Osteoblast (primary cell): ENCODE data around the gene FAM3D. TPM values are rescaled to one million over a fixed set of nuclear protein-coding genes. Genes with fewer than 3 reads are reported as not detected.

Experiments
- DNase-seq: peaks from one replicate; pipeline ENCODE4 v3.0.0; 2011; ENCODE audit warnings: low spot score, mixed read lengths; ENCODE audit not compliant: insufficient read length; ENCODE audit errors: missing footprints
- H2AFZ ChIP-seq: 2 replicates; pipeline ENCODE4 v1.6.0; 2011; ENCODE audit warnings: mild to moderate bottlenecking, low read length
- H3K27ac ChIP-seq: 2 replicates; pipeline ENCODE4 v1.5.1; 2011; ENCODE audit warnings: mild to moderate bottlenecking, low read depth, low read length, moderate library complexity
- H3K27me3 ChIP-seq: 2 replicates; pipeline ENCODE4 v1.6.0; 2012; ENCODE audit warnings: mild to moderate bottlenecking, control low read depth, inconsistent platforms, low read length, moderate library complexity; ENCODE audit not compliant: insufficient read depth
- H3K36me3 ChIP-seq: 2 replicates; pipeline ENCODE4 v1.5.1; 2011; ENCODE audit warnings: mild to moderate bottlenecking, low read length, control low read depth, moderate library complexity; ENCODE audit not compliant: insufficient read depth
- H3K4me1 ChIP-seq: 2 replicates; pipeline ENCODE4 v1.5.1; 2011; ENCODE audit warnings: mild to moderate bottlenecking, low read length, control low read depth, moderate library complexity; ENCODE audit not compliant: insufficient read depth
- H3K4me2 ChIP-seq: 2 replicates; pipeline ENCODE4 v1.6.0; 2011; ENCODE audit warnings: mild to moderate bottlenecking, low read length; ENCODE audit not compliant: insufficient read depth
- H3K4me3 ChIP-seq: fragments of 200-600 bp; sonication (generic); 3 replicates; pipeline ENCODE4 v1.5.1; 2012; ENCODE audit warnings: mild to moderate bottlenecking, low read length, inconsistent platforms; ENCODE audit not compliant: insufficient read depth
- H3K79me2 ChIP-seq: 2 replicates; pipeline ENCODE4 v1.6.0; 2012; ENCODE audit warnings: mild to moderate bottlenecking, low read length, control low read depth, inconsistent platforms; ENCODE audit not compliant: insufficient read depth
- H3K9me3 ChIP-seq: 2 replicates; pipeline ENCODE4 v1.5.1; 2011; ENCODE audit warnings: low read depth, low read length, control low read depth
- H4K20me1 ChIP-seq: 2 replicates; pipeline ENCODE4 v1.6.0; 2012; ENCODE audit warnings: mild to moderate bottlenecking, low read length, control low read depth; ENCODE audit not compliant: insufficient read depth
- total RNA-seq: library from RNA; depleted of rRNA; stranded (reverse); fragments of >200 nt; gene quantifications from 2 replicates; pipeline ENCODE4 v1.2.3, GENCODE V29; 2012
- TF ChIP-seq, protein P1 (sequence below): IDR thresholded peaks from 2 replicates; pipeline ENCODE4 v1.5.1; 2011; ENCODE audit warnings: mild to moderate bottlenecking, low read depth, low read length, moderate library complexity; ENCODE audit errors: extremely low read depth

The FAM3D gene
- total RNA-seq, 1 donor: not detected

DNA sequence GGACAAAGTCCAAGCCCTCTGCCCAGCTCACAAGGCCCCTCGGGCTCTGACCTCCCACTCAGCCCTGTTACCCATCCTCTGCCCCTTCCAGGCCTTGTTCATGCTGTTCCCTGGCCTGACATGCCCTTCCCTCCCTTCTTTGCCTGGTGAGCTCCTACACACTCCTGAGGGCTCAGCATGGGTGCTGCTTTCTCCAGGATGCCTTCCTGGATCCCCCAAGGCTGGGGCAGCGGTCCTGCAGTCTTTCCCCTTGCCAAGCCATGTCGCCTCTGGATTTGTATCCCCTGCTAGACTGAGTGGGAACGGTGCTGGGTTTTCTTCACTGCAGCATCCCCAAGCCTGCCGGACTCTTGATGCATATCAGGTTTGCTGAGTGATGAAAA lies 35.9 kb downstream of the FAM3D start:
- H3K27me3 ChIP-seq: no peaks in the 10 kb centered on the region
- no peaks in the 10 kb centered on the region for H3K79me2 ChIP-seq
- H4K20me1 ChIP-seq: no peaks in the 10 kb centered on the region
- H3K36me3 ChIP-seq: no peaks in the 10 kb centered on the region
- no peak overlapping the region for H3K4me3 ChIP-seq
- H2AFZ ChIP-seq: no peak overlapping the region
- no peak for DNase-seq
- peaks cover 28% of the 10 kb centered on the region for H3K4me1 ChIP-seq
- H3K9me3 ChIP-seq: no peaks in the 10 kb centered on the region
- TF ChIP-seq, protein P1, sequence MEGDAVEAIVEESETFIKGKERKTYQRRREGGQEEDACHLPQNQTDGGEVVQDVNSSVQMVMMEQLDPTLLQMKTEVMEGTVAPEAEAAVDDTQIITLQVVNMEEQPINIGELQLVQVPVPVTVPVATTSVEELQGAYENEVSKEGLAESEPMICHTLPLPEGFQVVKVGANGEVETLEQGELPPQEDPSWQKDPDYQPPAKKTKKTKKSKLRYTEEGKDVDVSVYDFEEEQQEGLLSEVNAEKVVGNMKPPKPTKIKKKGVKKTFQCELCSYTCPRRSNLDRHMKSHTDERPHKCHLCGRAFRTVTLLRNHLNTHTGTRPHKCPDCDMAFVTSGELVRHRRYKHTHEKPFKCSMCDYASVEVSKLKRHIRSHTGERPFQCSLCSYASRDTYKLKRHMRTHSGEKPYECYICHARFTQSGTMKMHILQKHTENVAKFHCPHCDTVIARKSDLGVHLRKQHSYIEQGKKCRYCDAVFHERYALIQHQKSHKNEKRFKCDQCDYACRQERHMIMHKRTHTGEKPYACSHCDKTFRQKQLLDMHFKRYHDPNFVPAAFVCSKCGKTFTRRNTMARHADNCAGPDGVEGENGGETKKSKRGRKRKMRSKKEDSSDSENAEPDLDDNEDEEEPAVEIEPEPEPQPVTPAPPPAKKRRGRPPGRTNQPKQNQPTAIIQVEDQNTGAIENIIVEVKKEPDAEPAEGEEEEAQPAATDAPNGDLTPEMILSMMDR: no peak
- no peak overlapping the region for H3K4me2 ChIP-seq
- no peak overlapping the region for H3K27ac ChIP-seq

DNA sequence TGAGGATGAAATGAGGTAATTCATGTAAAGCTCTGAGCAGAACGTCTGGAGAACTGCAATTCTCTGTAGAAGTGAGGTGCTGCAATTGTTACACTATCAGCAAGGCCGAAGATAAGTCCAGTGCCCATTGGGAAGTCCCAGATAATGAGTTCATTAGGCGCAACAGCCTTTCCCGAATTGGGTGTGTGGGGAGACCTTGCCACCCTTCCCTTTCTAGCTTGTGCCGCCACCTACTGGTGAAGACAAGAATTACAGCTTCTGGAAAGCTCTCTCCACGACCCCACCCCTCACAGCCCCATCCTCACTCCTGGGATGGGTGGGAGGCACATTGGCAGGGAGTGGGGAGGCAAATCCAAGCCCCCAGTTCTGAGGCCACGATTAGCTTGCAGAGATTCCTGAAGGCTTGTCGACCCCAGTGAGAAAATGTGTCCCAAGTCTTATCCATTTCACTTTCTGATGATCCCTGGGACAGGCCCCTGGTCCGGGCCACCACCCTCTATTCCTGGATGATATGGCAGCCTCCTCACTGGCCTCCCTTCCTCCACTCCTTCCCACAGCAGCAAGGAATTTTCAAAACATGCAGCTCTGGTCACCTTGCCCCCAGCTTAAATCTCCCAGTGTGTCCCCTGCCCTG lies 36.4 kb downstream of the FAM3D start:
- Histone ChIP-seq H3K4me3 (no peak overlapping the region), H4K20me1 (no peaks in the 10 kb centered on the region), H3K27ac (no peak overlapping the region), H2AFZ (no peak overlapping the region), H3K79me2 (no peaks in the 10 kb centered on the region), H3K36me3 (no peaks in the 10 kb centered on the region), H3K9me3 (no peaks in the 10 kb centered on the region), H3K27me3 (no peaks in the 10 kb centered on the region), H3K4me2 (no peak overlapping the region), H3K4me1 (peaks cover 28% of the 10 kb centered on the region)
- TF ChIP-seq, protein P1: peak; percentile 94
- peak; percentile 94 for DNase-seq

DNA sequence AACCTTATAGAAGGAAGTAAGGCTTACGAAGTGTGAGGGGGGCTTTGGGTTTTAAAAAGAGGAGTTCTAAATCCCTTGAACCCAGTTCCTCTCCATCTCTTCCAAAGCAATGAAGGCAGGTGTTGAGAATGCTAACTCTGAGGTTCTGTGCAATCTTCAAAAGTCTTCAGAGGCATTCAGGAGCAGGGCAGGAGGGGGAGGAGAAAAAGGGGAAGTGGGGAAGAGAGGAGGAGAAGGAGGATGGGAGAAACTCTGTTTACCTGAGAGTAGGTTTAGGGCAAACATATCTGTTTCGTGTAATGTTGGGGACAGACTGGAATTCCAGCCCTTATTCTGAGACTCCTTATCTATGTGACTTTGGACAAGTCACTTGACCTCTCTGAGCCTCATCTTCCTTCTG lies 36.9 kb downstream of the FAM3D start:
- TF ChIP-seq, protein P1: no peak
- Histone ChIP-seq H3K9me3 (no peaks in the 10 kb centered on the region), H4K20me1 (no peaks in the 10 kb centered on the region), H3K4me2 (peak overlapping the region; percentile 78), H3K36me3 (no peaks in the 10 kb centered on the region), H3K79me2 (no peaks in the 10 kb centered on the region), H3K4me3 (no peak overlapping the region), H3K4me1 (peaks cover 28% of the 10 kb centered on the region), H3K27me3 (no peaks in the 10 kb centered on the region), H2AFZ (peak overlapping the region; percentile 84), H3K27ac (peak overlapping the region; percentile 76)
- DNase-seq: no peak

DNA sequence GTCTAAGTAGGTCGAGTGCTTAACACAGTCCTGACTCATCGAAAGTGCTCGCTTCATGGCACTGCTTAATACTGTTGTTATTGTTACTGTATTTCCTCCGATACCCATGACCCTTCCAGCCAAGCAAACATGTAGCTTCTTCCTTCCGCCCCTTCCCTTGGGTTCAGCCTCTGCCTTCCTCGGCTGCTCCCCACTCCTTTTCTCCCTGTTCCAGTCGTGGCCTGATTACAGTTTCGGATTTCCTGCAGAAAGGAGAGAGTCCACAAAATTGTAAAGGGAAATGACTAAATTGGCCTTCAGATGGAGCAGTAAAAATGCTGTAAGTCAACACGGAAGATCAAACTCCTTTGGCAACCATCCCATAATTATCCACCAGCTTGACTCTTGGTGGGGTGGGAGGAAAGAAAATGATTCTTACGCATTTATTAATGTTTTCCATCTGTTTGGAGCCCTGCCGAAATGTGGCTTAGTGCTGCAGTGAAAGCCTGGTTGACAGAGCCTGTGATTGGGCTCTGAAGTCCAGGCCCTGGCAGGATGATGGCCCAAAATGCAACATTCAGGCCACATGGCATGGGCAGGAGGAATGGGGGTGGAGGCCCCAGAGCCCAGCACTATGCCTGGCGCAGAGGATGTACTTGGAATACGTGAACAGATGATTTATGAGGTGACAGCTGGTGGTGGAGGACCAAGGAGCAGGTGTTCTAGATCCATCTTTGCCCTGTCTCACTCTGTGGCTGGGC lies 37.6 kb downstream of the FAM3D start:
- peak overlapping the region; percentile 76 for H3K27ac ChIP-seq
- H2AFZ ChIP-seq: peak overlapping the region; percentile 84
- no peaks in the 10 kb centered on the region for H3K9me3 ChIP-seq
- DNase-seq: peak; percentile 84
- peaks cover 28% of the 10 kb centered on the region for H3K4me1 ChIP-seq
- no peaks in the 10 kb centered on the region for H3K36me3 ChIP-seq
- no peaks in the 10 kb centered on the region for H4K20me1 ChIP-seq
- no peaks in the 10 kb centered on the region for H3K79me2 ChIP-seq
- no peaks in the 10 kb centered on the region for H3K27me3 ChIP-seq
- H3K4me2 ChIP-seq: peak overlapping the region; percentile 78
- H3K4me3 ChIP-seq: peak overlapping the region; percentile 52
- TF ChIP-seq, protein P1: no peak
